Lower leg skin (tissue), 3 donors: Measurements from ENCODE around the gene KCNQ1OT1.

Experiments used
- CTCF ChIP-seq, 3 donors: fragments of 450-650 bp; IDR thresholded peaks; one replicate each; pipeline ENCODE4 v1.5.1; 2016; ENCODE audit warnings: antibody characterized with exemption in 3 of 3, mild to moderate bottlenecking in 3 of 3, moderate library complexity in 2 of 3
- POLR2A ChIP-seq, 2 donors: fragments of 450-650 bp; IDR thresholded peaks; one replicate each; pipeline ENCODE4 v1.6.1; 2016 to 2017; ENCODE audit warnings: antibody characterized with exemption in 2 of 2, mild to moderate bottlenecking in 1 of 2, moderate library complexity in 1 of 2

DNA sequence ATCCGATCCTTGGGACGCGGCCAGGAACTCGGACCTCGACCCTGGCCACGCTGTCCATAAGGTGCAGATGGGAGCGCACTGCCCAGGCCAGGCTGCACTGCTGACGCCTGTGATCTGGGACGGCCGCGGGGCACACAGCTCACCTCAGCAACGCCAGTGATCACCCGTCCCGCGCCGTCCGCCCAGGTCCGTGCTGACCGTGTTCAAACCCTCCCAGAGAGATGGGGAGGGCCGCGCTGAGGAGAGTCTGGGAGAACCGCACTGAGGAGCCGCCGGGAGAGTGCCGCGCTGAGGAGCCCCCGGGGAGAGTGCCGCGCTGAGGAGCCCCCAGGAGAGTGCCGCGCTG, 636 bp downstream of the KCNQ1OT1 start:
- TF ChIP-seq CTCF (IDR thresholded peaks at IDR 0.05) (no peak), POLR2A (IDR thresholded peaks at IDR 0.05) (no peak)
